PC-3 (cell line): Measurements from ENCODE around the gene CCL22. TPM values are rescaled to one million over a fixed set of nuclear protein-coding genes. Genes with fewer than 3 reads are reported as not detected.

Experiments used
- ATAC-seq: fragments of 200-7000 bp; cut with Tn5 transposase; 2 replicates; pipeline ENCODE4 v1.9.1; 2020; ENCODE audit warnings: mild to moderate bottlenecking, moderate library complexity
- BruUV-seq: library from RNA; stranded (reverse); fragments of 400-500 nt; replicated peaks from 2 replicates; lab custom pipeline; 2021; lab: Mats Ljungman, UMichigan
- CTCF ChIA-PET: fragments of 300-600 bp; sonication (Branson Sonifier 250); formaldehyde crosslinking; loops from one replicate; lab custom pipeline; 2022; ENCODE audit warnings: antibody characterized with exemption; lab: Charles Lee
- POLR2A ChIA-PET: fragments of 300-600 bp; sonication (Branson Sonifier 250); formaldehyde crosslinking; loops from one replicate; lab custom pipeline; 2022; ENCODE audit warnings: antibody characterized with exemption; ENCODE audit not compliant: unreplicated experiment; lab: Charles Lee
- DNase-seq: peaks from one replicate; pipeline ENCODE4 v3.0.0-alpha.2; 2015
- H2AFZ ChIP-seq: fragments of 300-600 bp; sonication (generic); 2 replicates; pipeline ENCODE4 v1.6.0; 2016; ENCODE audit warnings: antibody characterized with exemption, low read length
- H3F3A ChIP-seq: fragments of 300-600 bp; sonication (generic); one replicate; pipeline ENCODE4 v1.6.0; 2017; ENCODE audit warnings: antibody characterized with exemption, low read length, control low read depth, mild to moderate bottlenecking; ENCODE audit not compliant: unreplicated experiment
- H3K27ac ChIP-seq: fragments of 300-600 bp; sonication (generic); 2 replicates; pipeline ENCODE4 v1.5.1; 2016; ENCODE audit warnings: mild to moderate bottlenecking, low read length
- H3K27me3 ChIP-seq: fragments of 300-600 bp; sonication (generic); 2 replicates; pipeline ENCODE4 v1.6.1; 2016; ENCODE audit warnings: low read length, mixed read lengths
- H3K36me3 ChIP-seq: fragments of 300-600 bp; sonication (generic); 2 replicates; pipeline ENCODE4 v1.6.1; 2016; ENCODE audit warnings: low read depth, mixed run types, low read length, mixed read lengths
- H3K4me1 ChIP-seq: fragments of 300-600 bp; sonication (generic); 2 replicates; pipeline ENCODE4 v1.5.1; 2016; ENCODE audit warnings: low read length; ENCODE audit not compliant: insufficient read depth
- H3K4me2 ChIP-seq: fragments of 300-600 bp; sonication (generic); 2 replicates; pipeline ENCODE4 v1.6.0; 2016; ENCODE audit warnings: low read length
- H3K4me3 ChIP-seq: fragments of 300-600 bp; sonication (generic); 2 replicates; pipeline ENCODE4 v1.5.1; 2016; ENCODE audit warnings: mild to moderate bottlenecking, low read length, mixed read lengths
- H3K79me2 ChIP-seq: fragments of 300-600 bp; sonication (generic); 2 replicates; pipeline ENCODE4 v1.6.1; 2017; ENCODE audit warnings: low read length, mixed read lengths
- H3K9ac ChIP-seq: fragments of 300-600 bp; sonication (generic); 2 replicates; pipeline ENCODE4 v1.6.0; 2016; ENCODE audit warnings: mild to moderate bottlenecking, low read length
- H3K9me2 ChIP-seq: fragments of 300-600 bp; sonication (generic); replicated peaks from 2 replicates; pipeline ENCODE4 v1.6.1; 2016; ENCODE audit warnings: mixed run types, low read length, mixed read lengths
- H3K9me3 ChIP-seq: fragments of 300-600 bp; sonication (generic); 2 replicates; pipeline ENCODE4 v1.6.1; 2016; ENCODE audit warnings: low read length, mixed read lengths
- H4K20me1 ChIP-seq: fragments of 300-600 bp; sonication (generic); 2 replicates; pipeline ENCODE4 v1.6.1; 2016; ENCODE audit warnings: low read length, mixed read lengths
- CTCF ChIP-seq: fragments of 300-600 bp; sonication (generic); conservative IDR thresholded peaks from 2 replicates; pipeline ENCODE4 v1.5.1; 2017; ENCODE audit warnings: antibody characterized with exemption, low read depth, mild to moderate bottlenecking, low read length
- EZH2 ChIP-seq: fragments of 300-600 bp; sonication (generic); IDR thresholded peaks from one replicate; pipeline ENCODE4 v1.6.1; 2017; ENCODE audit warnings: antibody characterized with exemption, mild to moderate bottlenecking, low read length; ENCODE audit not compliant: unreplicated experiment
- EZH2phosphoT487 ChIP-seq: fragments of 300-600 bp; sonication (generic); IDR thresholded peaks from 2 replicates; pipeline ENCODE4 v1.6.1; 2018; ENCODE audit warnings: mild to moderate bottlenecking, antibody characterized with exemption, low read length, borderline replicate concordance
- intact Hi-C: fragments of 100-400 bp; cut with micrococcal nuclease; formaldehyde crosslinking; loops from 2 replicates; pipeline ENCODE4 v1.9.0; 2023
- total RNA-seq: library from RNA; depleted of rRNA; stranded (reverse); fragments of >200 nt; gene quantifications from 2 replicates; pipeline ENCODE4 v1.2.3, GENCODE V29; 2014

The CCL22 gene
- total RNA-seq, 1 experiment from 2014 or later, result not detected

DNA sequence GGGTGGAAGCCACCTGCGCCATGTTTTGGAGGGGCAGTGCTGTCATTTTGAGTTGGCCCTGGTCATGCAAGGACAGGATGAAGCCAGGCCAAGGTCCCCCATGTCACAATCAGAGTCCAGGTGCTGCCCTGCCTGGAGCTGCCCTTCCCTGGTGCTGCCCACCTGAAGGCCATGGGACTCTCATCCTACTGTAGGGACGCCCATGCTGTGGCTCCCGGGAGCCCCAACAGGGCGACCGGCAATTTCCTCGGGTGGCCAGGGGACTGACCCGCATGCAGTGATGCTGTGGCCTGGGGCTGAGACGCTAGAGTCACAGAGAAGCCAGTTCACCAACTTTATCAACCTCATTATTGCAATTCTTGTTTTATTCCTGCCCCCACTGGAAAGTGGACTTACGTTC, 54.0 kb downstream of the CCL22 start:
- intact Hi-C loops, result no loop called here
- POLR2A ChIA-PET, result no interaction called here
- no TSS peak for BruUV-seq

DNA sequence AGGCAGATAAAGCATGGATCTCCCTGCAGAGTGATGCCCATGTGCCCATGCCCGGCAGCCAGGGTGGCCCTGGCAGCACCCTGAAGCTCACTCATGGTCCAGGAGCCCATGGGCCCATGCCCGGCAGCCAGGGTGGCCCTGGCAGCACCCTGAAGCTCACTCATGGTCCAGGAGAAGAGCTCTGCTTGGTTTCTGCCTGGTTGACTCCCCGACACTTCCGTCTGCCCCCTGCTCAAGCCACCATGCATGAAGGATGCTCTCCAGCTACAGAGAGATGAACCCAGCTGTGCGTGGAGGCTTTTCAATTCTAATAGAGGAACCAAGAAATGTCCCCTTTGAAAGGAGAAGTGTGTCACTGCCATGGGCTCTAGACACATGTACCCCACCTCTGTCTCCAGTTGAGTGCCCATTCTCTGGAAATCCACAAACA, 54.7 kb downstream of the CCL22 start:
- no peak for ATAC-seq

More for the DNA sequence above, 54.0 kb downstream of the CCL22 start:
- DNase-seq (no peak), ATAC-seq (no peak)
- no peak overlapping the region for H2AFZ ChIP-seq
- H3K4me1 ChIP-seq, result peaks cover 8% of the 10 kb centered on the region
- no peak overlapping the region for H3K4me2 ChIP-seq
- H3K9me2 ChIP-seq, result no peaks in the 10 kb centered on the region
- H3K4me3 ChIP-seq, result no peak overlapping the region
- no peak overlapping the region for H3K9ac ChIP-seq
- H3K27ac ChIP-seq, result no peak overlapping the region
- TF ChIP-seq EZH2 (no peak), CTCF (no peak), EZH2phosphoT487 (no peak)
- H4K20me1 ChIP-seq, result no peaks in the 10 kb centered on the region
- CTCF ChIA-PET, result no interaction called here
- no peaks in the 10 kb centered on the region for H3K79me2 ChIP-seq
- no peaks in the 10 kb centered on the region for H3K9me3 ChIP-seq
- no peaks in the 10 kb centered on the region for H3K27me3 ChIP-seq
- no peaks in the 10 kb centered on the region for H3K36me3 ChIP-seq
- H3F3A ChIP-seq, result no peaks in the 10 kb centered on the region

More for the DNA sequence above, 54.7 kb downstream of the CCL22 start:
- no peaks in the 10 kb centered on the region for H3K36me3 ChIP-seq
- no peaks in the 10 kb centered on the region for H3F3A ChIP-seq
- no peaks in the 10 kb centered on the region for H3K9me2 ChIP-seq
- no peak overlapping the region for H3K4me3 ChIP-seq
- CTCF ChIA-PET, result no interaction called here
- H4K20me1 ChIP-seq, result no peaks in the 10 kb centered on the region
- intact Hi-C loops, result no loop called here
- no peaks in the 10 kb centered on the region for H3K9me3 ChIP-seq
- H3K4me2 ChIP-seq, result no peak overlapping the region
- BruUV-seq, result no TSS peak
- peaks cover 12% of the 10 kb centered on the region for H3K4me1 ChIP-seq
- H3K27me3 ChIP-seq, result no peaks in the 10 kb centered on the region
- no peak overlapping the region for H3K9ac ChIP-seq
- H3K27ac ChIP-seq, result no peak overlapping the region
- DNase-seq, result no peak
- POLR2A ChIA-PET, result interaction anchor here (0.6 kb wide), 1 partner anchor 81 kb away, joined by 3 read pairs; no protein-coding TSS in a partner anchor
- no peak overlapping the region for H2AFZ ChIP-seq
- H3K79me2 ChIP-seq, result no peaks in the 10 kb centered on the region
- TF ChIP-seq EZH2phosphoT487 (no peak), CTCF (no peak), EZH2 (no peak)
